ENCODE measurements around the gene MAST2. TPM values are rescaled to one million over a fixed set of nuclear protein-coding genes. Genes with fewer than 3 reads are reported as not detected.
"Not testable (repeated sequence)": the region's sequence is repeated elsewhere in the genome, so short reads cannot be mapped to it uniquely, and the experiment has no call there.

The MAST2 gene
- total RNA-seq, 1 donor from 2014 or later, result 33.4 TPM

GRCh38 chr1:45868861-45869260 is 65.4 kb downstream of the MAST2 start:
- Mint-ChIP-seq H3K27me3 (ENCODE audit: low read depth) (no peaks in the 10 kb centered on the region), H3K36me3 (ENCODE audit: low read depth) (no peaks in the 10 kb centered on the region), H3K4me3 (ENCODE audit: low read depth) (no peak overlapping the region), H3K4me1 (ENCODE audit: low read depth) (peaks cover 15% of the 10 kb centered on the region), H3K9me3 (no peaks in the 10 kb centered on the region), H3K27ac (no peak overlapping the region)
- intact Hi-C loops (cut with micrococcal nuclease), result no loop called here
- DNase-seq (ENCODE audit: low spot score), result no peak

GRCh38 chr1:45870500-45870899 is 67.1 kb downstream of the MAST2 start:
- no peak overlapping the region for H3K27ac Mint-ChIP-seq
- intact Hi-C loops (cut with micrococcal nuclease), result no loop called here

DNA sequence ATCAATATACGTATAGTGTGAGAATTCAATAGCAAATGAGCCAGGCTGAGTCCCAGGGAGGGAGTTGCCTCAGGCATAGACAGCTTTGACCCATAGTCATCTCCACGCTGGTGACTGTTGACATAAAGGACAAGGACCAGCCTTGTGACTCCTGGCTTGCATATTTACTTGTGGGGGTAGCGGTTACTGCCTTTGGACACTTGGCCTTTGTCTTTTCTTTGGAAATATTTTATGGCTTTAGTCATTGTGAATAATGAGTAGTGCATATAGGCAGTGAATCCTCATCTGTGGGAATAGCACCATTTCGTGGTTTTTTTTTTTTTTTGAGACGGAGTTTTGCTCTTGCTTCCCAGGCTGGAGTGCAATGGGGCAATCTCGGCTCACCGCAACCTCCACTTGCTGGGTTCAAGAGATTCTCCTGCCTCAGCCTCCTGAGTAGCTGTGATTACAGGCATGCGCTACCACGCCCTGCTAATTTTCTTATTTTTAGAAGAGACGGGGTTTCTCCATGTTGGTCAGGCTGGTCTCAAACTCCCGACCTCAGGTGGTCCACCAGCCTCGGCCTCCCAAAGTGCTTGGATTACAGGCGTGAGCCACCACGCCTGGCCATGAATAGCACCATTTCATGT is 68.9 kb downstream of the MAST2 start:
- H3K4me3 Mint-ChIP-seq (ENCODE audit: low read depth); DNase-seq (ENCODE audit: low spot score); intact Hi-C loops (cut with micrococcal nuclease): not testable (repeated sequence)

More at GRCh38 chr1:45870500-45870899, 67.1 kb downstream of the MAST2 start:
- H3K9me3 Mint-ChIP-seq, result no peaks in the 10 kb centered on the region
- H3K36me3 Mint-ChIP-seq (ENCODE audit: low read depth), result no peaks in the 10 kb centered on the region
- H3K27me3 Mint-ChIP-seq (ENCODE audit: low read depth), result no peaks in the 10 kb centered on the region
- H3K4me3 Mint-ChIP-seq (ENCODE audit: low read depth), result no peak overlapping the region
- H3K4me1 Mint-ChIP-seq (ENCODE audit: low read depth), result peaks cover 9% of the 10 kb centered on the region
- DNase-seq (ENCODE audit: low spot score), result no peak

DNA sequence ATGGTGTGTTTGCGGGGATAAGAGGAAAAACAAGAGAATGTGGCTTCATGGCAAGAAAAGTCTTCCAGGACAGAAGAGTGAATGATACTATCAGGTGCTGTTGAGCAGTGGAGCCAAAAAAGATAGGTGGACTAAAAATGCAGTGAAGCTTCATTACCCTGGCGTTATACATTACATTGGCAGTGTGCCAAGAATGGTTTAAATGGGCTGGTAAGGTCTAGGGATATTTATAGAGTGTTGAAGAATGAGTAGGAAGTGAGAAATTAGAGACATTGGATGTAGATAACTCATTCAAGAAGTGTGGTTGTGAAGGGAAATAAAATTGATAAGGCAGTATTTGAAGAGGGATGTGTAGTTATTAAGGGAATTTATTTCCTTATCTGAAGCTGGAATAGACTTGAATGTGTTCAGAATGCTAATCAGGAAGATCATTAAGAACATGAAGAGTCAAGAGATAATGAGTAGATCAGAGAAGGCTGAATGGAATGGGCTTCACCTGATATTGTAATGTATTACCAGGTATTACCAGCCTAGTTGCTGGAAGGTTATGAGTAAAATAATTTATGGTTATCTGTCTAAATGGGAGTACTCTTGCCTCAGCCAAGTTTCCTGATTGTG is 72.7 kb downstream of the MAST2 start:
- intact Hi-C loops (cut with micrococcal nuclease), result no loop called here
- peaks cover 4% of the 10 kb centered on the region for H3K4me1 Mint-ChIP-seq (ENCODE audit: low read depth)
- no peaks in the 10 kb centered on the region for H3K36me3 Mint-ChIP-seq (ENCODE audit: low read depth)
- H3K27ac Mint-ChIP-seq, result no peak overlapping the region
- DNase-seq (ENCODE audit: low spot score), result no peak
- no peaks in the 10 kb centered on the region for H3K9me3 Mint-ChIP-seq
- no peak overlapping the region for H3K4me3 Mint-ChIP-seq (ENCODE audit: low read depth)
- H3K27me3 Mint-ChIP-seq (ENCODE audit: low read depth), result no peaks in the 10 kb centered on the region

More for the DNA sequence above, 68.9 kb downstream of the MAST2 start:
- H3K36me3 Mint-ChIP-seq (ENCODE audit: low read depth); H3K4me1 Mint-ChIP-seq (ENCODE audit: low read depth); H3K27ac Mint-ChIP-seq; H3K9me3 Mint-ChIP-seq; H3K27me3 Mint-ChIP-seq (ENCODE audit: low read depth): not testable (repeated sequence)

DNA sequence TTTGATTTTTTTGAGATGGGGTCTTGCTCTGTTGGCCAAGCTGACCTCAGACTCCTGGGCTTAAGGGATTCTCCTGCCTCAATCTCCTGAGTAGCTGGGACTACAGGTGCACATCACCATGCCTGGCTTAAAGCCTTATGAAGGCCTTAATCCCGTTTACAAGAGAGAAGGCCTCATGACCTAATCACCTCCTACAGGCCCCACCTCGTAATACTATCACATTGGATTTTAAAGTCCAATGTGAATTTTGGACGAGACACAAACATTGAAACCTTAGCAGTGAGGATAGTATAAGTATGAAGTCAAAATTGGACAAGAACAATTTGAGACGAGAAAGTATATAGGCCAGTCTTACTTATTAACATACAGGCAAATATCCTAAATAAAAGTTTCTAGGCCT is 73.9 kb downstream of the MAST2 start:
- no peak for DNase-seq (ENCODE audit: low spot score)
- Mint-ChIP-seq H3K27ac (no peak overlapping the region), H3K27me3 (ENCODE audit: low read depth) (no peaks in the 10 kb centered on the region), H3K4me1 (ENCODE audit: low read depth) (no peaks in the 10 kb centered on the region), H3K36me3 (ENCODE audit: low read depth) (no peaks in the 10 kb centered on the region), H3K4me3 (ENCODE audit: low read depth) (no peak overlapping the region), H3K9me3 (no peaks in the 10 kb centered on the region)
- intact Hi-C loops (cut with micrococcal nuclease), result no loop called here

DNA sequence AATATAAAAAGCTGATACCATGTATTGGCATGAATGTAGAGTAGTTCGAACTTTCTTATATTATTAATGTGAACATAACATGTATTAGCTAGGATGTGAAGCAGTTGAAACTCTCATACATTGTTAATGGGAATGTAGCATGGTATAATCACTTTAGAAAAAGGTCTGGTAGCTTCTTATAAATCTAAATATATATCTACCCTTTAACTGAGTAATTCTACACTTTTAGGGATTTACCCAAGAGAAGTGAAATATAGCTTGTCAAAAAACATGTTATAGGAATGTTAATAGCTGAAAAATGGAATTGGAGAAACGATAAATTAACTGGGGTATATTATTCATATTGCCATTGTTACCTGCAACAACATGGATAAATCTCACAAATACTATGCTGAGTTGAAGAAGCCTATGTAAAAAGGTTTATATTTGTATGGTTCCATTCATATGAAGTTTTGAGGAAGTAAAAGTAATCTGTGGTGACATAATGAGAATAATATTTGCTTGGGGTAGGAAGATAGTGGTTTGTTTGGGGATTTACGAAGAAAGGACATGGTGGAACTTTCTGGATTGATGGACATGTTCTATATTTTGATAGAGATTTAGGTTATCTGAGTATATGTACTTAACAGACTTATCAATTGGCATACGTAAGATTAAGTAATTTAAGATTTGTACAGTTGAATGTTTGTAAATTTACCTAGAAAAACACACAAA is 76.6 kb downstream of the MAST2 start:
- Mint-ChIP-seq H3K9me3 (no peaks in the 10 kb centered on the region), H3K4me3 (ENCODE audit: low read depth) (no peak overlapping the region), H3K27me3 (ENCODE audit: low read depth) (no peaks in the 10 kb centered on the region), H3K36me3 (ENCODE audit: low read depth) (no peaks in the 10 kb centered on the region), H3K4me1 (ENCODE audit: low read depth) (no peaks in the 10 kb centered on the region), H3K27ac (no peak overlapping the region)
- intact Hi-C loops (cut with micrococcal nuclease), result no loop called here
- no peak for DNase-seq (ENCODE audit: low spot score)

DNA sequence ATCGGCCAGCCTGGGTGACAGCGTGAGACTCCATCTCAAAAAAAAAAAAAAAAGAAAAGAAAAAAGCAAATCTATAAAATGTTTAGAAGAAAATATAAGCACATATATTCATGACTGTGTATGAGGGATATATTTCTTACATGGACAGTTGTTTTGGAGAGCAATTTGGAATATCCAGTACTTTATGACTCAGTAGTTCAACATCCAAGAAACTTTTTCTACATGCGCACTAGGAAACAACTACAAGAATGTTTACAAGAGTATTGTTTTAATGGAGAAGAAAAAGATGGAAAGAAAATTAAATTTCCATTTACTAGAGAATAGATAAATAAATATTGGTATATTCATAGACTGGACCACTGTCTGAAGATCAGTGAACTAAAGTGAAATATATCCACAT is 77.5 kb downstream of the MAST2 start:
- H3K36me3 Mint-ChIP-seq (ENCODE audit: low read depth), result no peaks in the 10 kb centered on the region
- DNase-seq (ENCODE audit: low spot score), result no peak
- no peaks in the 10 kb centered on the region for H3K9me3 Mint-ChIP-seq
- peaks cover 5% of the 10 kb centered on the region for H3K4me1 Mint-ChIP-seq (ENCODE audit: low read depth)
- intact Hi-C loops (cut with micrococcal nuclease), result no loop called here
- H3K4me3 Mint-ChIP-seq (ENCODE audit: low read depth), result no peak overlapping the region
- H3K27ac Mint-ChIP-seq, result no peak overlapping the region
- H3K27me3 Mint-ChIP-seq (ENCODE audit: low read depth), result no peaks in the 10 kb centered on the region

DNA sequence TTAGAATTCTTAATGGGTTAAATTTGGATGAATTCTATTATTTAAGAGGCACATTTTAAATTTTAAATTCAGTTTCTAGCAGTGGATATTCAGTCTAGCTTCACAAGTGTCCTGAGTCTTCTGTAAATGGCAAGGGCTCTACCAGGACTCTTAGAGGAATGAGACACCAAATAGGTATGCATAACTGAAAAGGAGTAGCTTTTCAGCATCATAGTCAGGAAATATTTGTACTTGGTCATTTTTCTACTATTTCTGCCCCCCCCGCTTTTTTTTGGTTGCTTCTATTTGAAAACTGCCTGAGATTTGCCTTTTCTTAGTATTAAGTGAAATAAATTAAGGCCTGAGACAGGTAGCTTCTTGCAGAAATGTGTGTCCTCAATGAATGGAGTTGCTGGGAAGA is 80.2 kb downstream of the MAST2 start:
- Mint-ChIP-seq H3K4me1 (ENCODE audit: low read depth) (peaks cover 14% of the 10 kb centered on the region), H3K27ac (no peak overlapping the region), H3K4me3 (ENCODE audit: low read depth) (no peak overlapping the region), H3K36me3 (ENCODE audit: low read depth) (no peaks in the 10 kb centered on the region), H3K27me3 (ENCODE audit: low read depth) (no peaks in the 10 kb centered on the region), H3K9me3 (no peaks in the 10 kb centered on the region)
- DNase-seq (ENCODE audit: low spot score), result no peak
- intact Hi-C loops (cut with micrococcal nuclease), result no loop called here

DNA sequence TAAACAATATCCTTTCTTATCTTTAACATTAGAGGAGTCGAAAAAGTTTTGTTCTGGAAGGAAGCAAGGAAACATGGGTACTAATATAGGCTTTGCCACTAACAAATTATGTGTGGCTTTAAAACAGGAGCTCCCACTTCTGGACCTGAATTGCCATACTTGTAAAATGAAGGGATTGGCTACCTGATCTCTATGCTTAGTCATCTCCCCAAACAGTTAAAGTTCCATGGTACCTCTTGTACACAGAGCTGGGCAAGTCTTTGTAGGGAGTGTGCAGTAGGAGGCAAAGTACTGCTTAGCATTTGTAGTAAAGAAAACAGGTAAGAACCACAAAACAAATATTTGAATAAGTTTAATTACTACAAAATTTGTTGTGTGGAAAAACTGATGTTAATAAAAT is 81.3 kb downstream of the MAST2 start:
- no peak overlapping the region for H3K4me3 Mint-ChIP-seq (ENCODE audit: low read depth)
- H3K27me3 Mint-ChIP-seq (ENCODE audit: low read depth), result no peaks in the 10 kb centered on the region
- no peaks in the 10 kb centered on the region for H3K36me3 Mint-ChIP-seq (ENCODE audit: low read depth)
- DNase-seq (ENCODE audit: low spot score), result no peak
- H3K27ac Mint-ChIP-seq, result no peak overlapping the region
- intact Hi-C loops (cut with micrococcal nuclease), result no loop called here
- H3K9me3 Mint-ChIP-seq, result no peaks in the 10 kb centered on the region
- peaks cover 14% of the 10 kb centered on the region for H3K4me1 Mint-ChIP-seq (ENCODE audit: low read depth)

GRCh38 chr1:45886229-45886628 is 82.8 kb downstream of the MAST2 start:
- no peaks in the 10 kb centered on the region for H3K27me3 Mint-ChIP-seq (ENCODE audit: low read depth)
- peaks cover 14% of the 10 kb centered on the region for H3K4me1 Mint-ChIP-seq (ENCODE audit: low read depth)
- DNase-seq (ENCODE audit: low spot score), result no peak
- peaks cover 4% of the 10 kb centered on the region for H3K9me3 Mint-ChIP-seq
- H3K36me3 Mint-ChIP-seq (ENCODE audit: low read depth), result peaks cover 8% of the 10 kb centered on the region
- H3K4me3 Mint-ChIP-seq (ENCODE audit: low read depth), result no peak overlapping the region
- no peak overlapping the region for H3K27ac Mint-ChIP-seq
- intact Hi-C loops (cut with micrococcal nuclease), result no loop called here

- H3K27ac Mint-ChIP-seq, result no peak overlapping the region
- intact Hi-C loops (cut with micrococcal nuclease), result no loop called here
- no peak for DNase-seq (ENCODE audit: low spot score)
- H3K4me3 Mint-ChIP-seq (ENCODE audit: low read depth), result no peak overlapping the region
- H3K27me3 Mint-ChIP-seq (ENCODE audit: low read depth), result no peaks in the 10 kb centered on the region
- H3K36me3 Mint-ChIP-seq (ENCODE audit: low read depth), result peaks cover 8% of the 10 kb centered on the region
- peaks cover 14% of the 10 kb centered on the region for H3K4me1 Mint-ChIP-seq (ENCODE audit: low read depth)
- peaks cover 4% of the 10 kb centered on the region for H3K9me3 Mint-ChIP-seq
These were observed 83.9 kb downstream of the MAST2 start for GRCh38 chr1:45887156-45887842.

GRCh38 chr1:45890078-45890477 is 86.7 kb downstream of the MAST2 start:
- intact Hi-C loops (cut with micrococcal nuclease), result no loop called here
- Mint-ChIP-seq H3K4me1 (ENCODE audit: low read depth) (peaks cover 14% of the 10 kb centered on the region), H3K9me3 (peaks cover 4% of the 10 kb centered on the region), H3K4me3 (ENCODE audit: low read depth) (no peak overlapping the region), H3K27ac (no peak overlapping the region), H3K36me3 (ENCODE audit: low read depth) (peaks cover 8% of the 10 kb centered on the region), H3K27me3 (ENCODE audit: low read depth) (no peaks in the 10 kb centered on the region)
- DNase-seq (ENCODE audit: low spot score), result no peak

GRCh38 chr1:45891087-45891486 is 87.7 kb downstream of the MAST2 start:
- H3K36me3 Mint-ChIP-seq (ENCODE audit: low read depth), result peaks cover 8% of the 10 kb centered on the region
- intact Hi-C loops (cut with micrococcal nuclease), result no loop called here
- no peak overlapping the region for H3K27ac Mint-ChIP-seq
- H3K27me3 Mint-ChIP-seq (ENCODE audit: low read depth), result no peaks in the 10 kb centered on the region
- H3K4me1 Mint-ChIP-seq (ENCODE audit: low read depth), result peaks cover 9% of the 10 kb centered on the region
- H3K4me3 Mint-ChIP-seq (ENCODE audit: low read depth), result no peak overlapping the region
- no peak for DNase-seq (ENCODE audit: low spot score)
- peaks cover 4% of the 10 kb centered on the region for H3K9me3 Mint-ChIP-seq

Measured in activated T-helper 2 cell treated with anti-CD3 and anti-CD28 coated beads, Interferon-gamma antibody, Interleukin-2, Interleukin-4, amounts not matched to agents 10 μg/mL and 5 μg/mL and 100 μg/mL, durations not matched to agents 14 hours and 24 hours and 36 hours (primary cell).